ENCODE results near the gene CTDSPL2.
"Not testable (repeated sequence)": the region's sequence is repeated elsewhere in the genome, so short reads cannot be mapped to it uniquely, and the experiment has no call there.

DNA sequence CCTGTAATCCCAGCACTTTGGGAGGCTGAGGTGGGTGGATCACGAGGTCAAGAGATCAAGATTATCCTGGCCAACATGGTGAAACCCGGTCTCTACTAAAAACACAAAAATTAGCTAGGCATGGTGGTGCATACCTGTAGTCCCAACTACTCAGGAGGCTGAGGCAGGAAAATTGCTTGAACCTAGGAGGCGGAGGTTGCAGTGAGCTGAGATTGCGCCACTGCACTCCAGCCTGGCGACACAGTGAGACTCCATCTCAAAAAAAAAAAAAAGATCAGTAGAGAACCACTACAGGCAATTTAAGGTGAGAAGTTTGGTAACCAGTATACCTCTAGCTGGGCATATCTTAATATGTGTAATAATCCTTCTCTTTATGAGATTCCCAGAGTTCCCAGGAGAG lies 117.3 kb downstream of the CTDSPL2 start:
- TF ChIP-seq, protein P1, sequence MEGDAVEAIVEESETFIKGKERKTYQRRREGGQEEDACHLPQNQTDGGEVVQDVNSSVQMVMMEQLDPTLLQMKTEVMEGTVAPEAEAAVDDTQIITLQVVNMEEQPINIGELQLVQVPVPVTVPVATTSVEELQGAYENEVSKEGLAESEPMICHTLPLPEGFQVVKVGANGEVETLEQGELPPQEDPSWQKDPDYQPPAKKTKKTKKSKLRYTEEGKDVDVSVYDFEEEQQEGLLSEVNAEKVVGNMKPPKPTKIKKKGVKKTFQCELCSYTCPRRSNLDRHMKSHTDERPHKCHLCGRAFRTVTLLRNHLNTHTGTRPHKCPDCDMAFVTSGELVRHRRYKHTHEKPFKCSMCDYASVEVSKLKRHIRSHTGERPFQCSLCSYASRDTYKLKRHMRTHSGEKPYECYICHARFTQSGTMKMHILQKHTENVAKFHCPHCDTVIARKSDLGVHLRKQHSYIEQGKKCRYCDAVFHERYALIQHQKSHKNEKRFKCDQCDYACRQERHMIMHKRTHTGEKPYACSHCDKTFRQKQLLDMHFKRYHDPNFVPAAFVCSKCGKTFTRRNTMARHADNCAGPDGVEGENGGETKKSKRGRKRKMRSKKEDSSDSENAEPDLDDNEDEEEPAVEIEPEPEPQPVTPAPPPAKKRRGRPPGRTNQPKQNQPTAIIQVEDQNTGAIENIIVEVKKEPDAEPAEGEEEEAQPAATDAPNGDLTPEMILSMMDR (conservative IDR thresholded peaks at IDR 0.05; ENCODE audit: low read length) = not testable (repeated sequence)
- not testable (repeated sequence) for TF ChIP-seq EZH2phosphoT487 (IDR thresholded peaks at IDR 0.05; ENCODE audit: borderline replicate concordance)

Measured in Loucy (cell line).